Measurements from ENCODE around the gene FH.

Gene FH

GRCh38 chr1:241457421-241457820 is 62.1 kb downstream of the FH start:
- DNase-seq (ENCODE audit: low spot score) = no peak

DNA sequence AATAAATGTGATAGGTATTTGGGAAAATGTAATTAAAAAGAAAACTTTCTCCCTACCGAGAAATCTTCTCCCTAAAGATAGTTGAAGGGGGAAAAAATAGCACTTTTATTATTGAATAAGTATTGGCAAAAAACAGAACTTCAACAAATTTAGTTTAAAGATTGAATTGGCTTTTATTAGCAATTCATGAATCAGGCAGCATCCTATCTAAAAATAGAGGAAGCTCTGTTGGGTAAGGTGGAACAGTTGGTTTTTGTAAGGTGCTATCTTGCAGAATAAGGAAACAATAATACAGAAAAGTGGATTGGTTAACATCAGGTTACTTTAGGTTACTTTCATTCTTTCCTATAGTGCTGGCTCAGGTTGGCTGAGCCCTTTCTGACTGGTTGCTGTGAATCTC is 62.8 kb downstream of the FH start:
- no peak for DNase-seq (ENCODE audit: low spot score)

- DNase-seq (ENCODE audit: low spot score) = no peak
Measured at GRCh38 chr1:241453732-241454131, 65.8 kb downstream of the FH start.

DNA sequence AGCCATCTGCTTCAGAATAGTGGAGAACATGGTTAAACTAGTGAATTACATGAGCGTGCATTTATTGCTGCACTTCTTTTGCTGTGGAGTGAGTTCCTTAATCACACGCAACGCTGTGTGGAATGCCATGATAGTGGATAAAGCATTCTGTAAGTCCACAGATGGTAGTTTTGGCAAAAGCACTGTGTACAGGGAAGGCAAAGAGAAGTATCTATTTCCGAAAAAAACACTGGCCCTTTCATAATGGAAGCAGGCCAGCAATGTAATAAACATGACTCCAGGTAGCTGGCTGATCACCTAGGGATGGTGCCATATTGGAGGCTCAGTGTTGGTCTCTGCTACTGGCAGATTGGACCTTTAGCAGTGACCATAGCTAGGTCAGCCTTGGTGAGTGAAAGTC is 67.6 kb downstream of the FH start:
- DNase-seq (ENCODE audit: low spot score) = no peak

Measured in CD4-positive, alpha-beta T cell treated with Interleukin-2 at 100 ng/mL for 4 hours (primary cell).